ENCODE results near the gene IFT172. TPM values are rescaled to one million over a fixed set of nuclear protein-coding genes. Genes with fewer than 3 reads are reported as not detected.
A peak's percentile ranks its signal among the peaks of the same experiment; 100 is the strongest.

IFT172 gene
- total RNA-seq, 4 donors from 2014 or later, result 7.6 to 19.6 (median 13.5) TPM

DNA sequence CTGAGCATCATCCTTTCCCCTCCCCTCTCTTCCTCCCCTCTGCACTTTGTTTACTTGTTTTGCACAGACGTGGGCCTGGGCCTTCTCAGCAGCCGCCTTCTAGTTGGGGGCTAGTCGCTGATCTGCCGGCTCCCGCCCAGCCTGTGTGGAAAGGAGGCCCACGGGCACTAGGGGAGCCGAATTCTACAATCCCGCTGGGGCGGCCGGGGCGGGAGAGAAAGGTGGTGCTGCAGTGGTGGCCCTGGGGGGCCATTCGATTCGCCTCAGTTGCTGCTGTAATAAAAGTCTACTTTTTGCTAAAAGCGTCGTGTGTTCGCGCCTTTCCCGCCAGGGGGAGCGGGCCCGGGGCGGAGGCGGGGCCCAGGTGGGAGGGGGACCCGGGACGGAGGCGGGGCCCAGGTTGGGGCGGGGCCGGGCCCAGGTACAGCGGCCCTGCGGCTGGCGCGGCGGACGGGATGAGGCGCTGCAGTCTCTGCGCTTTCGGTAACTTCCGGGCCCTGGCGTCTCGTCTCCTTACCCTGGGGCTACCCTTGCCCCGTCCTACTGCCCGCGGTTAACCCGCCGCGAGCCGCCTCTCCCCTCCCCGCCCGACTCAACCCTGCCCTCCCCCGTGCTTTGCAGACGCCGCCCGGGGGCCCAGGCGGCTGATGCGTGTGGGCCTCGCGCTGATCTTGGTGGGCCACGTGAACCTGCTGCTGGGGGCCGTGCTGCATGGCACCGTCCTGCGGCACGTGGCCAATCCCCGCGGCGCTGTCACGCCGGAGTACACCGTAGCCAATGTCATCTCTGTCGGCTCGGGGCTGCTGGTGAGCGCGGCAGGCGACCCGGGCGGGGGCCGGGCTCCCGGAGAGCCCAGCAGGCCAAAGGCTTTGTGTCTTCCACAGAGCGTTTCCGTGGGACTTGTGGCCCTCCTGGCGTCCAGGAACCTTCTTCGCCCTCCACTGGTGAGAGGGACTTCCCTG lies 47.3 kb downstream of the IFT172 start, which contains the start of gene KRTCAP3:
Gene KRTCAP3, plus strand, starts transcription at position 424 of the 962 bp plus-strand sequence. Its CDS starts 32 bp downstream, at position 456.
- DNase-seq, result no peak
- WGBS, 2 donors, result 43 to 48% methylated on average over 5 to 29 of the region's 80 CpGs
- Histone ChIP-seq H3K27me3 (no peaks in the 10 kb centered on the region), H3K4me1 (peaks cover 7 to 40% (median 9%) of the 10 kb centered on the region in 3 donors), H3K4me3 (peak within 1 kb of the TSS; percentile 30 to 62 (median 53)), H3K9me3 (no peaks in the 10 kb centered on the region), H3K27ac (peak within 1 kb of the TSS; percentile 70 to 84 (median 76)), H3K36me3 (peaks cover 34 to 78% (median 35%) of the 10 kb centered on the region in 3 donors)
- intact Hi-C loops (cut with DNase I), result no loop called here
- no peak for TF ChIP-seq POLR2A (IDR thresholded peaks at IDR 0.05)
- TF ChIP-seq, protein P1, sequence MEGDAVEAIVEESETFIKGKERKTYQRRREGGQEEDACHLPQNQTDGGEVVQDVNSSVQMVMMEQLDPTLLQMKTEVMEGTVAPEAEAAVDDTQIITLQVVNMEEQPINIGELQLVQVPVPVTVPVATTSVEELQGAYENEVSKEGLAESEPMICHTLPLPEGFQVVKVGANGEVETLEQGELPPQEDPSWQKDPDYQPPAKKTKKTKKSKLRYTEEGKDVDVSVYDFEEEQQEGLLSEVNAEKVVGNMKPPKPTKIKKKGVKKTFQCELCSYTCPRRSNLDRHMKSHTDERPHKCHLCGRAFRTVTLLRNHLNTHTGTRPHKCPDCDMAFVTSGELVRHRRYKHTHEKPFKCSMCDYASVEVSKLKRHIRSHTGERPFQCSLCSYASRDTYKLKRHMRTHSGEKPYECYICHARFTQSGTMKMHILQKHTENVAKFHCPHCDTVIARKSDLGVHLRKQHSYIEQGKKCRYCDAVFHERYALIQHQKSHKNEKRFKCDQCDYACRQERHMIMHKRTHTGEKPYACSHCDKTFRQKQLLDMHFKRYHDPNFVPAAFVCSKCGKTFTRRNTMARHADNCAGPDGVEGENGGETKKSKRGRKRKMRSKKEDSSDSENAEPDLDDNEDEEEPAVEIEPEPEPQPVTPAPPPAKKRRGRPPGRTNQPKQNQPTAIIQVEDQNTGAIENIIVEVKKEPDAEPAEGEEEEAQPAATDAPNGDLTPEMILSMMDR (IDR thresholded peaks at IDR 0.05), result peak in 5 of 6 experiments; percentile 19 to 37 (median 24)

DNA sequence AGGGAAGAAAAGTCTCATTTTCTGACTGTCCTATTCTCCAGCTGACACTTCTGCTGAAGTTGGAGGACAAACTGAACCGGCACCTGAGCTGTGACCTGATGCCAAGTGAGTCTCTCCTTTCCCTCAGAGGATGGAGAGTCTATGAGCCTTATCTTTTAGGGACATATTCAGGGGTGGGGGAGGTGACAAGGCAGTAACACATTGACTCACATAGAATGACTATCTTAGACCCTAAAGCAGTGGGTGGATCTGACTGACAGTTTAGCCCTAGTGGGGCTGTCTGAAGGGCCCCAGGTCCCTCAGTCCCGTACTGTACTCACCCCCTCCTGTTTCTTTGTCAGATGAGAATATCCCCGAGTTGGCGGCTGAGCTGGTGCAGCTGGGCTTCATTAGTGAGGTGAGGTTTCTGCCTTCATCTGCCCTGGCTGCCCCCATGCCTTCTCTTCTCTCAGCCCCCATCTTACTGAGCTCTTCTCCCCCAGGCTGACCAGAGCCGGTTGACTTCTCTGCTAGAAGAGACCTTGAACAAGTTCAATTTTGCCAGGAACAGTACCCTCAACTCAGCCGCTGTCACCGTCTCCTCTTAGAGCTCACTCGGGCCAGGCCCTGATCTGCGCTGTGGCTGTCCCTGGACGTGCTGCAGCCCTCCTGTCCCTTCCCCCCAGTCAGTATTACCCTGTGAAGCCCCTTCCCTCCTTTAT lies 48.2 kb downstream of the IFT172 start:
- H3K27me3 ChIP-seq, result no peaks in the 10 kb centered on the region
- intact Hi-C loops (cut with DNase I), result no loop called here
- H3K4me3 ChIP-seq, result no peak overlapping the region
- DNase-seq, result no peak
- no peak for TF ChIP-seq POLR2A (IDR thresholded peaks at IDR 0.05)
- TF ChIP-seq, protein P1 (IDR thresholded peaks at IDR 0.05), result no peak
- 79 to 88% methylated on average over 10 of the region's 10 CpGs for WGBS, 2 donors
- H3K27ac ChIP-seq, result peak overlapping the region in 1 of 4 donors; percentile 84
- peaks cover 35 to 82% (median 42%) of the 10 kb centered on the region in 3 donors for H3K36me3 ChIP-seq
- H3K4me1 ChIP-seq, result peaks cover 7 to 38% (median 9%) of the 10 kb centered on the region in 3 donors
- no peaks in the 10 kb centered on the region for H3K9me3 ChIP-seq

DNA sequence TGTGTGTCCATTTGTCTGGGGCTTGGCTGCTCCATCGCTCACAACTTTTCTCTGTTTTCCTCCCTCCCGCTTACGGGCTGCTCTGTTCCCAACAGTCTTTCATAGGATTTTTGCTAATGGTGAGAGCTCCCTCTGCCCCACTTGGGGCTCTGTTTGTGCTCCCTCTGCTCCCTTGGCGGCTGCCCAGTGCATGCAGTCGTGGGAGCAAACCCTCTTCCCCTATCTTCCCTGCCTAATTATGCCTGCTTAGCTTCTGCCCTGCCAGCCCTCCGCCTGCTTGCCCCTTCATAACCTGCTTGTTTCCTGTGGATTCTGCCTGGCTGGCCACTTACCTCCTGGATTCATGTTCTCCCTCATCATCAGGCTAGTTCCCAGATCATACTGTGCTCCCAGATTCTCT lies 53.9 kb downstream of the IFT172 start:
- WGBS, 2 donors, result 87 to 89% methylated on average over 6 of the region's 6 CpGs
- H3K36me3 ChIP-seq, result peaks cover 42 to 89% (median 61%) of the 10 kb centered on the region in 3 donors
- intact Hi-C loops (cut with DNase I), result no loop called here

DNA sequence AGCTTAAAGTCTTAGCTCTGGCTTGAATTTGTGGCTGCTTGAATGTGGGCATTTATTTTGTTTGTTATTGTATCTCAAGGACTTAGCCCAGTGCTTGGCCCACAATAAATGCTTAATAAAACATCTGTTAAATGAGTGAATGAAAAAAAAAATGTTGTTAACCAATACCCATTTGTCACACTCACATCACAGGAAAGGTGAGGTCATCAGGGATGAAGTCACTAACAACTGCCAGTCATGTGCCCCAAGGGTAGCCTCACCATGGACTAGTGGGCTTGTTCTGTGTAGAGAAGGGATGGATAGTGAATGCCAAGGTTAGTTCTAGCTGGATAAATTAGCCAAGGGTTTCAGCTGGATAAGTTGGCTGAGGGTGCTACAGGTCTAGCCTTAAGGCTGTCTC lies 58.1 kb downstream of the IFT172 start:
- no peak for DNase-seq
- no peaks in the 10 kb centered on the region for H3K27me3 ChIP-seq
- H3K4me1 ChIP-seq, result peaks cover 11 to 45% (median 27%) of the 10 kb centered on the region in 3 donors
- TF ChIP-seq, protein P1 (IDR thresholded peaks at IDR 0.05), result no peak
- no peak for TF ChIP-seq POLR2A (IDR thresholded peaks at IDR 0.05)
- H3K36me3 ChIP-seq, result peaks cover 20 to 46% (median 31%) of the 10 kb centered on the region in 3 donors
- intact Hi-C loops (cut with DNase I), result no loop called here
- H3K9me3 ChIP-seq, result no peaks in the 10 kb centered on the region
- no peak overlapping the region for H3K4me3 ChIP-seq
- no peak overlapping the region for H3K27ac ChIP-seq

More for the DNA sequence above, 53.9 kb downstream of the IFT172 start:
- Histone ChIP-seq H3K27me3 (no peaks in the 10 kb centered on the region), H3K4me1 (peaks cover 0 to 23% (median 11%) of the 10 kb centered on the region in 3 donors), H3K27ac (no peak overlapping the region), H3K4me3 (no peak overlapping the region), H3K9me3 (no peaks in the 10 kb centered on the region)
- DNase-seq, result no peak
- TF ChIP-seq POLR2A (IDR thresholded peaks at IDR 0.05), result no peak
- TF ChIP-seq, protein P1 (IDR thresholded peaks at IDR 0.05), result no peak
